ENCODE results near the gene PDCD11. TPM values are rescaled to one million over a fixed set of nuclear protein-coding genes. Genes with fewer than 3 reads are reported as not detected.
A peak's percentile ranks its signal among the peaks of the same experiment; 100 is the strongest.

Gene PDCD11
- polyA plus RNA-seq, 2 of the 4 experiments (the other 2 are of a cell fraction), result 26.2 to 32.6 TPM

DNA sequence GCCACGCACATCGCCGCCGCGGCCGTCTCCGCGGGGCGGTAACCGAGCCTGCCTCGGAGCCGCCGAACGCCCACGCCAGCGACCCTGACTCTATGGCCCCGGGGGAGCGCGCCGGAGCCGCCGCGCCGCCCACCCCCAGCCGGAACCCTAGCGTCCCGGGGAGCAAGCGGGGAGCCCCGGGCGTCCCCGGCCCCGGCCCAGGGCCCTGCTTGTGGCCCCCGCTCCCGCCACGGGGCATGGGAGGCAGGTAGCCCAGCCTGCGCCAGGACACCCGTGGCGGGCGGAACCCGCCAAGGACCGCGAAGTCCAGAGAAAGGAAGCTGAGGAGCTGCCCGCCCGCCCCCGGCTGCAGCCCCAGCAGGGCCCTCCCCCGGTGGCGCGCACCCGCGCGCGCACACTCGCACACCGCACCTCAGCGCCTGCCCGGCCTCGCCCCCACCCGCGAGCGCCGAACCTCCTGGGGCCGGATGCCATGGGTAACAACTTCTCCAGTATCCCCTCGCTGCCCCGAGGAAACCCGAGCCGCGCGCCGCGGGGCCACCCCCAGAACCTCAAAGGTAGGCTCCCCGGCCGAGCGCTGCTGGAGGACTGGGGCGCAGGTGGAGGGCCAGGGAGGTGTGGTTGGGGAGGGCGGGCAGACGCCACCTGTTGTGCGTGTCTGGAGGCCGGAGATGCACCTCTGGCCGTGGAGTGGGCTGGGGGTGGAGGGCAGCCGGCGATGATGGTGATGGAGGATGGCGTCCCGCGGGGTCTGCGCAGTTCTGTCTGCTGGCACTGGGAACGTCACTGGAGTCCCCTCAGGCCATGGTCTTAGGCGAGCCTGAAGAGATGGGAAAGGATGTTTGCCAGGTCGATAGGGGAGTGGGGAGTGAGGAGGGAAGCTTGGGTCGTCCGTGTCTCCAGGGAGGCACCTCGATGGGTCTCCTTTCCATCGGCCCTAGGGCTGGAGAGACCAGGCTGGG lies 97.8 kb downstream of the PDCD11 start:
- DNase-seq (ENCODE audit: low read depth in 1 of 2, low spot score in 1 of 2) (no peak), FAIRE-seq (no peak), ATAC-seq (peak in 1 of 2 experiments; percentile 10; a peak in 2 of 6 replicates)
- 28% methylated on average over 29 of the region's 92 CpGs for WGBS (ENCODE audit: missing lambda C conversion rate)
- ChIA-PET POLR2A (no interaction called here), CTCF (interaction anchor here (1.2 to 4.0 kb wide), 8 partner anchors 9 to 77 kb away, joined by 3 to 17 read pairs (median 5); no protein-coding TSS in a partner anchor)
- TF ChIP-seq CHD2 (IDR thresholded peaks at IDR 0.05; ENCODE audit: low read length, partially characterized antibody), result no peak
- no peak for TF ChIP-seq JUNB (IDR thresholded peaks at IDR 0.05)
- TF ChIP-seq POLR2AphosphoS2 (conservative IDR thresholded peaks at IDR 0.05; ENCODE audit: low read length), result no peak
- TF ChIP-seq CHD4 (IDR thresholded peaks at IDR 0.05; ENCODE audit: borderline replicate concordance), result no peak
- no peak for TF ChIP-seq ATOH8 (CRISPR knock-in tag; IDR thresholded peaks at IDR 0.05; ENCODE audit: low read depth)
- TF ChIP-seq TP53 (CRISPR knock-in tag; IDR thresholded peaks at IDR 0.05), result no peak
- no peak for TF ChIP-seq GATA3 (IDR thresholded peaks at IDR 0.05; ENCODE audit: borderline replicate concordance)
- TF ChIP-seq TFCP2L1 (CRISPR knock-in tag; IDR thresholded peaks at IDR 0.05), result no peak
- TF ChIP-seq HES2 (IDR thresholded peaks at IDR 0.05), result no peak
- no peak for TF ChIP-seq SREBF2 (IDR thresholded peaks at IDR 0.05)
- no peak for TF ChIP-seq FOXS1 (CRISPR knock-in tag; IDR thresholded peaks at IDR 0.05)
- no peak for TF ChIP-seq HOXB13 (CRISPR knock-in tag; IDR thresholded peaks at IDR 0.05; ENCODE audit: low read depth)
- Histone ChIP-seq H3K27ac (peak overlapping the region; percentile 35 to 84; a peak in 4 of 6 replicates), H3K4me3 (peak overlapping the region; percentile 76), H3K9me3 (no peaks in the 10 kb centered on the region), H3K4me2 (peak overlapping the region; percentile 100), H3K4me1 (peaks cover 13% of the 10 kb centered on the region)

DNA sequence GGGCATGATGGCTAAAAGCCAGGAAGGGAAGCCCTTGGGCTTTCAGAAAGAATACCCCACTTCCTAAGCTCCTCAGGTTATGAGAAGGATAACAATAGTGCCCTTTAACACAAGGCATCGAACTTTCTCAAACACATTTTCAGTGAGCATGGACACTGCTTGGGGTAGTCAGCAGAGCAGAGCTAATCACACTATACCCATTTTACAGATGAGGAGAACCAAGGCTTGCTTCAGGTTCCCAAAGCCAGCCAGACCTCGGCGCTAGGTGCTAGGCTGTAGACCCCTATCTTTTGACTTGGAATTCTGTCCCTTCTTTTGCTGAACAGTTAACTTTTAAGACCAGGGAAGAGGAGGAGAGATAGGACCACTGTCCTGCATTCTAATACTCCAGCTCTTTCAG lies 98.9 kb downstream of the PDCD11 start:
- Histone ChIP-seq H3K4me3 (no peak overlapping the region), H3K27ac (no peak overlapping the region), H3K4me1 (peaks cover 13% of the 10 kb centered on the region), H3K4me2 (no peak overlapping the region), H3K9me3 (no peaks in the 10 kb centered on the region)
- FAIRE-seq, result no peak
- no peak for TF ChIP-seq FOXS1 (CRISPR knock-in tag; IDR thresholded peaks at IDR 0.05)
- no peak for DNase-seq (ENCODE audit: low read depth in 1 of 2, low spot score in 1 of 2)
- POLR2A ChIA-PET, result no interaction called here
- CTCF ChIA-PET, result interaction anchor here (0.9 to 2.9 kb wide), 3 partner anchors 10 to 98 kb away, joined by 3 to 14 read pairs (median 5); no protein-coding TSS in a partner anchor
- no peak for ATAC-seq
- 52% methylated on average over 3 of the region's 3 CpGs for WGBS (ENCODE audit: missing lambda C conversion rate)

Other genes starting within 250 kb of the PDCD11 start
- gene NT5C2, start 203.4 kb upstream of the PDCD11 start, polyA plus RNA-seq (2011; rRNA removed), result 163 and 177 TPM in 2 replicates
- 81.8 to 89.4 TPM (median 86.4 TPM) in 3 replicates for gene NT5C2, start 203.4 kb upstream of the PDCD11 start, polyA plus RNA-seq (2017; fragmentation: RNase III; extraction: RNeasy Plus Mini Kit Qiagen cat#74134 plus additional on column Dnase treatment)
- gene RPEL1, start 150.7 kb upstream of the PDCD11 start, polyA plus RNA-seq (2011; rRNA removed), result 0.12 and 0.34 TPM in 2 replicates
- 0.13 to 0.20 TPM (median 0.16 TPM) in 3 replicates for gene RPEL1, start 150.7 kb upstream of the PDCD11 start, polyA plus RNA-seq (2017; fragmentation: RNase III; extraction: RNeasy Plus Mini Kit Qiagen cat#74134 plus additional on column Dnase treatment)
- gene INA, start 119.5 kb upstream of the PDCD11 start, polyA plus RNA-seq (2011; rRNA removed), result 30.2 and 32.0 TPM in 2 replicates
- 20.9 to 22.7 TPM (median 22.5 TPM) in 3 replicates for gene INA, start 119.5 kb upstream of the PDCD11 start, polyA plus RNA-seq (2017; fragmentation: RNase III; extraction: RNeasy Plus Mini Kit Qiagen cat#74134 plus additional on column Dnase treatment)
- 11.8 and 17.6 TPM in 2 replicates for gene PCGF6, start 45.5 kb upstream of the PDCD11 start, polyA plus RNA-seq (2011; rRNA removed)
- gene PCGF6, start 45.5 kb upstream of the PDCD11 start, polyA plus RNA-seq (2017; fragmentation: RNase III; extraction: RNeasy Plus Mini Kit Qiagen cat#74134 plus additional on column Dnase treatment), result 11.3 to 13.6 TPM (median 11.8 TPM) in 3 replicates
- 4.1 and 5.3 TPM in 2 replicates for gene TAF5, start 28.6 kb upstream of the PDCD11 start, polyA plus RNA-seq (2011; rRNA removed)
- 3.6 to 4.1 TPM (median 3.9 TPM) in 3 replicates for gene TAF5, start 28.6 kb upstream of the PDCD11 start, polyA plus RNA-seq (2017; fragmentation: RNase III; extraction: RNeasy Plus Mini Kit Qiagen cat#74134 plus additional on column Dnase treatment)
- 492 and 504 TPM in 2 replicates for gene ATP5MK, start 151 bp upstream of the PDCD11 start, polyA plus RNA-seq (2011; rRNA removed)
- gene ATP5MK, start 151 bp upstream of the PDCD11 start, polyA plus RNA-seq (2017; fragmentation: RNase III; extraction: RNeasy Plus Mini Kit Qiagen cat#74134 plus additional on column Dnase treatment), result 648 to 682 TPM (median 679 TPM) in 3 replicates
- 2.5 and 3.6 TPM in 2 replicates for gene CALHM2, start 55.7 kb downstream of the PDCD11 start, polyA plus RNA-seq (2011; rRNA removed)
- gene CALHM2, start 55.7 kb downstream of the PDCD11 start, polyA plus RNA-seq (2017; fragmentation: RNase III; extraction: RNeasy Plus Mini Kit Qiagen cat#74134 plus additional on column Dnase treatment), result 1.9 to 2.7 TPM (median 2.6 TPM) in 3 replicates
- not detected in 2 replicates for gene CALHM1, start 62.3 kb downstream of the PDCD11 start, polyA plus RNA-seq (2011; rRNA removed)
- not detected in 3 replicates for gene CALHM1, start 62.3 kb downstream of the PDCD11 start, polyA plus RNA-seq (2017; fragmentation: RNase III; extraction: RNeasy Plus Mini Kit Qiagen cat#74134 plus additional on column Dnase treatment)
- gene CALHM3, start 82.6 kb downstream of the PDCD11 start, polyA plus RNA-seq (2011; rRNA removed), result 0.08 and 0.17 TPM in 2 replicates
- gene CALHM3, start 82.6 kb downstream of the PDCD11 start, polyA plus RNA-seq (2017; fragmentation: RNase III; extraction: RNeasy Plus Mini Kit Qiagen cat#74134 plus additional on column Dnase treatment), result 0.09 to 0.21 TPM (median 0.17 TPM) in 3 replicates
- gene NEURL1, start 97.1 kb downstream of the PDCD11 start, polyA plus RNA-seq (2011; rRNA removed), result 0.06 and 0.09 TPM in 2 replicates
- 0.12 to 0.37 TPM (median 0.26 TPM) in 3 replicates for gene NEURL1, start 97.1 kb downstream of the PDCD11 start, polyA plus RNA-seq (2017; fragmentation: RNase III; extraction: RNeasy Plus Mini Kit Qiagen cat#74134 plus additional on column Dnase treatment)